ENCODE data around the gene MYH6. TPM values are rescaled to one million over a fixed set of nuclear protein-coding genes. Genes with fewer than 3 reads are reported as not detected.
"Not testable (repeated sequence)": the region's sequence is repeated elsewhere in the genome, so short reads cannot be mapped to it uniquely, and the experiment has no call there.

Gene MYH6
- polyA plus RNA-seq, 4 donors = 0.21 to 0.35 (median 0.24) TPM

GRCh38 chr14:23415821-23416778, 8.0 kb upstream of the MYH6 start:
- no peak for DNase-seq (ENCODE audit: low read depth in 4 of 4, low spot score in 2 of 4)

DNA sequence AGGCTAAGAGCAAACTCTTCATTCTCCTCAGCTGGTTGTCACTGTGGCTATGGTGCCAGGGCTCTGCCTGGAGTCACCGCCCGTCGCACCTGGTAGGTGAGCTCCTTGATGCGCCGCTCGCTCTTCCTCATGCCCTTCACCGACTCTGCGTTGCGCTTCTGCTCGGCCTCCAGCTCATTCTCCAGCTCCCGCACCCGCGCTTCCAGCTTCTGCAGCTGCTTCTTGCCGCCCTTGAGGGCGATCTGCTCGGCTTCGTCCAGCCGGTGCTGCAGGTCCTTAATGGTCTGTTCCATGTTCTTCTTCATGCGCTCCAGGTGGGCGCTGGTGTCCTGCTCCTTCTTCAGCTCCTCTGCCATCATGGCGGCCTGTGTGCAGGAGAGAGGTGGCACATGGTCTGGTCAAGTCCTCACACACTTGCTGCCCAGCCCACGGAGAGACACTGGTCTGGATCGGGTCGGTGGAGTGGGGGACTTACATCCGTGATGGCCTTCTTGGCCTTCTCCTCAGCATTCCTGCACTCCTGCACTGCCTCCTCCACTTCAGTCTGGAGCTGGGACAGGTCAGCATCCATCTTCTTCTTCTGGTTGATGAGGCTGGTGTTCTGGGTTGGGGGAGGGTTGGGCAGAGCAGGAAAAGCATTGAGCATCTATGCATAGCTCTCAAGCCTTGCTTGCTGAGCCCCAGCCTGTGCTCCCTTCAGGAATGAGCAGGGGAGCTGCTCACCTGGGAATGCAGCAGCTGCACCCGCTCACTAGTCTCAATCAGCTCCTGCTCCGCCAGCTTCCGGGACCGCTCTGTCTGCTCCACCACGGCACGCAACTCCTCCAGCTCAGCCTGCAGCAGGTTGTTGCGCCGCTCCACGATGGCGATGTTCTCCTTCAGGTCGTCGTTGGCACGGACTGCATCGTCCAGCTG, 7.1 kb upstream of the MYH6 start:
- no peak for DNase-seq (ENCODE audit: low read depth in 4 of 4, low spot score in 2 of 4)

DNA sequence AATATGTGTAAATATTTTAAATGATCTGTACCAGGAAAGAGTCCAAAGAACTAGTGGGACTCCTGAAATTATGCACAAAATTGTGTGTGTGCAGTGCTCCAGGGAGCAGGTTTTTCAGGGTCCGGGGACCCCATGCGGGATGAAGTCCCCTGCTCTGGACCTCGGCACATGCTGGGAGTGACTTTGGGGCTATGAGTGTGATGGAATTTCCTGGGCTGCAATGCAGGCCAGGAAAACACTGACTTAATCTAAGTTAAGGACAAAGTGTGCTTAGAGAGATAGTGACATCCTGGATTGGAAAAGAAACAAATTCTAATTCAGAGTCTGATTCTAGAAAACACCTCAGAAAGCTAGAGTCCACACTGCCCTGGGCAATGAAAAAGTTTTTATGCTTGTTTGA, 6.2 kb upstream of the MYH6 start:
- no peak for DNase-seq (ENCODE audit: low read depth in 4 of 4, low spot score in 2 of 4)

GRCh38 chr14:23413681-23414080, 5.6 kb upstream of the MYH6 start:
- no peak for DNase-seq (ENCODE audit: low read depth in 4 of 4, low spot score in 2 of 4)

DNA sequence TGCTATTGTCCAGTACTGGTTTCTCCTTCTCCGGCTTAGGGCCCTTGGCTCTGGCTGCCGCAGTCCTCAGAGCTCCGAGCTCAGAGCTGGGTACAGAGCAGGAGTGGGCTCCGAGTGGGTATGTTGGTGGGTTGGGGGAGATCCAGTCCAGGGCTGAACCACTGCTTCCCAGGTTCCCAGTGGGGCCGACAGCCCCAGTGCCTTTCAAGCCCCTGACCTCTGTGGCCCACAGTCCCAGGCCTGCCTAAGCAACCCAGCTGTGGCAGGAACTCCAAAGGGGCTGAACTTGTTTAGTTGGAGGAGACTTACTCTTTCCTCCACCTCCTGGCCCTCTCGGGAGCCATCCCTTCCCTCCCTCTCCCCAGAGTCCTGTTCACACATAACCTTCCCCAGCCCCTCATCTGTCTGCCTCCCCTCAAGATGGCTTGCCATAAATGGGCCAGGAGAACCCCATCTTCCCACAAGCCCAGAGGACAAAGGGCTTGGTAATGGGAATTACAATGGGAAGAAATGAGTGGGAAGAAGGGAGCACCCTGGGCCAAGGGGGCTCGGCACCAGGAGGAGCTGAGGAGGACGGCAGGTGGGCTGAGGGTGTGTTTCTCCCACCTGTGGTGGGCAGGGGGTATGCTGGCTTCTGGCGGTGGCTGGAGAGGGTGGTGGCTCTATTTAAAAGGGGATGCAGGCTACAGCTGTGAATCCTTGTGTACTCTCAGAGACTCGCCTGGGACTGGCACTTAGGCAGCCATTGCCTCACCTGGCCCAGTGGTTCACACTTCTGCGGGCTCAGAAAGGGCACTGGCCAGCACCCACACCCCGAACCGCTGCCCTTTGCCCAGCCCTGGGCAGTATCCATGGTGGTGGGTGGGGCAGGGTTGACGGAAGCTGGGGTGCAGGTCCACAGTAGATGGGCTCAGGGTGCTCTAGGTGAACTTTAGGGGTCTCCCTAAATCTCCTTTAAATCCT, 3.8 kb upstream of the MYH6 start:
- no peak for DNase-seq (ENCODE audit: low read depth in 4 of 4, low spot score in 2 of 4)

DNA sequence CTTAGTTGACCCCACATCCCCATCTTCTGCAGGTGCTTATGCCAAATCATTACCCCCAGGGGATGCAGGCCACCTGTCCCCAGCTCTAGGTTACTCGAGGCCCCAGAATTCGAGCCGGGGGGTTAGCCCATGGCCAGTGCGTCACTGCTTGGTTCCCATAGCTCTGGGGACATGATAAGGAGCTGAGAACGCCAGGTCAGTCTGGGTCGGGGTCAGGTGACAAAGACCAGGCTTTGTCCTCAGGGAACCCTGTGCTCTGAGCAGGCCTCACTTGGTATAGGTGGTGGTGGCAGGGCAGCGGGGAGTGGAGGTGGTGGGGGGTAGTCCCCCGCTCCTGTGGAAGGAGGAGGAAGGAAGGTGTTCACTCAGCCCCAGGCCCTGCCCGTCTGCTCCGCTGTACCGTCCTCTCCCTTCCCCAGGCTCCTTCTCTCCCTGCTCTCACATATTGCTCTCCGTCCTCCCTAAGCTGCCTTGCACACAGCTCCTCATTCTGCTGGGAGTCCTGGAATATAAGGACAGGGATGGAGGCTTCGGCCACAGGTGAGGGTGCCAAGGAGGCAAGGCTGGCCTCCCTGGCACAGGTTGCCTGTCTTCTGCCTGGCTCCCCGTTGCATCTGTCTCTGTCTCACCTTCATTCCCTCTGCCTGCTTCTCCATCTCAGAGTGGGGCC, 2.0 kb upstream of the MYH6 start:
- no peak for DNase-seq (ENCODE audit: low read depth in 4 of 4, low spot score in 2 of 4)

- no peak for DNase-seq (ENCODE audit: low read depth in 4 of 4, low spot score in 2 of 4)
Measured at GRCh38 chr14:23409475-23409874, 1.4 kb upstream of the MYH6 start.

- DNase-seq (ENCODE audit: low read depth in 4 of 4, low spot score in 2 of 4) = no peak
Measured at GRCh38 chr14:23408307-23408630, 196 bp upstream of the MYH6 start.

GRCh38 chr14:23406725-23407355, 1.2 kb downstream of the MYH6 start:
- no peak for DNase-seq (ENCODE audit: low read depth in 4 of 4, low spot score in 2 of 4)

GRCh38 chr14:23406244-23406643, 1.8 kb downstream of the MYH6 start:
- no peak for DNase-seq (ENCODE audit: low read depth in 4 of 4, low spot score in 2 of 4)

GRCh38 chr14:23405516-23406025, 2.5 kb downstream of the MYH6 start:
- no peak for DNase-seq (ENCODE audit: low read depth in 4 of 4, low spot score in 2 of 4)

GRCh38 chr14:23405096-23405495, 3.0 kb downstream of the MYH6 start:
- DNase-seq (ENCODE audit: low read depth in 4 of 4, low spot score in 2 of 4) = no peak

DNA sequence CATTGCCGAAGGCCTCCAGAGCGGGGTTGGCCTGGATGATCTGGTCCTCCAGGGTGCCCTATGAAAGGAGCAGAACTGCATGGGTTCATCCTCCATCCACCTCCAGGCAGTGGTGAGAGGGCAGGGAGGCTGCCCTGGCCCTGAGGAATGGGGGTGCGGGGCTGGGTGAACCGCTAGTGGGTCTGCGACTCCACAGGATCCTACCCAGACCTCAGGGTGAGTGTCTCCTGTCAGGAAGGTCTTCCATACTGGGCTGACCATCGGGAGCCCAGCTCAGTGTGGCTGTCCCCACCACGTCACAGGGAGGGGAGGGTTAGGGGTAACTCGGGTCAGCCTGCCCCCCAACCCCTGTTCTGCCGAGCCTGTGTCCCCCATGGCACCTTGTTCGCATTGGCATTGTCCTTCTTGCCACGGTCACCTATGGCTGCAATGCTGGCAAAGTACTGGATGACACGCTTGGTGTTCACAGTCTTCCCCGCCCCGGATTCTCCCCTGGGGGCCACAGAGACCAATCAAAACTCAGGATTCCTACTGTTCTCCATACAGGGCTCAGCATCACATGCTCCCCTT, 3.7 kb downstream of the MYH6 start:
- no peak for DNase-seq (ENCODE audit: low read depth in 4 of 4, low spot score in 2 of 4)

DNA sequence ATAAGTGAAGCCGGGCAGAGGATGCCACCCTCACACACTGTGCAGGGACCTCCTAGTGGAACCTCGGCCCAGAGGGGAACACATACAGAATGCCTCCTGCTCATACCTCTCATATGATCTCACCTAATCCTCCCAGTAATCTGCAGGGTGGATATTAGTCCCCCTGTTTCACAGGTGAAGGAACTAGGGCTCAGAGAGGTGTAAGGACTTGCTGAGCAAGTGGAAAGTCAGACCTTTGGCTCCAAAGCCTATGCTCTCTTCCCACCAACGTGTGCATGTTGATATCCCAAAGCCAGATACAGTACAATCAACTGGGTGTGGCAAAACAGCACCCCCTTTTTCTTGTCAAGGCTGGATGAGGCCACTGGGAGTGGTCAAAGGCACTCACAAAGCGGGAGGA, 4.2 kb downstream of the MYH6 start:
- DNase-seq (ENCODE audit: low read depth in 4 of 4, low spot score in 2 of 4) = no peak

DNA sequence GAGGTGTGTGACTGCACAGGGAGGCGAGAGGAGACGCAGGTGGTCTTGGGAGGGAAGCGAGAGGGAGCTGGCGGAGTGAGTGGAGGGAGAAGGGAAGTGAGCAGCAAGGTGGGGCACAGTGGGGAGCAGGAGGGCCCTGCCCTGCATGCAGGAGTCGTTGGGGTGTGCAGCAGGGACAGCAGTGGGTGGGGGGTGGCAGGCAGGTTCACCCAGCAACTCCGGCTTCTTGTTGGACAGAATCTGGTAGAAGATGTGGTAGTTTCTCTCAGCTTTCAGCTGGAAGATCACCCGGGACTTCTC, 5.0 kb downstream of the MYH6 start:
- no peak for DNase-seq (ENCODE audit: low read depth in 4 of 4, low spot score in 2 of 4)

- no peak for DNase-seq (ENCODE audit: low read depth in 4 of 4, low spot score in 2 of 4)
Measured at GRCh38 chr14:23402296-23403138, 5.6 kb downstream of the MYH6 start.

GRCh38 chr14:23401291-23401690, 6.8 kb downstream of the MYH6 start:
- no peak for DNase-seq (ENCODE audit: low read depth in 4 of 4, low spot score in 2 of 4)

DNA sequence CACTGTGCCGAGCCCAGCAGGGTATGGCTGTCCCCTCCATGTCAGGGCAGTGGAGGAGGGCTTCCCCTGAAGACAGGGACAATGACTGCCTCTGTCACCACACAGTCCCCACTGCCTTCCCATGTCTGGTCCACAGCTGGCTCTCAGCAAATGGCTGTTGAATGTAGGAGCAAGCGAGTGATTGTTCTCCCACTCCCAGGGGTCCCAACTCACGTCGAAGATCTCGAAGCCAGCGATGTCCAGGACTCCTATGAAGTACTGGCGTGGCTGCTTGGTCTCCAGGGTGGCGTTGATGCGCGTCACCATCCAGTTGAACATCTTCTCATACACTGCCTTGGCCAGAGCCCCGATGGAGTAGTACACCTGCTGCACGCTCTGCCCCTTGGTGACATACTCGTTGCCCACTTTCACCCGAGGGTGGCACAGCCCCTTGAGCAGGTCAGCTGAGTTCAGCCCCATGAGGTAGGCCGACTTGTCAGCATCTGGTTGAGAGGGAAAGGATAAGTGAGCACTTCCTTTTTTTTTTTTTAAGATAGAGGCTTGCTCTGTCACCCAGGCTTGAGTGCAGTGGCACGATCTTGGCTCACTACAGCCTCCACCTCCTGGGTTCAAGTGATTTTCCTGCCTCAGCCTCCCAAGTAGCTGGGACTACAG, 7.5 kb downstream of the MYH6 start:
- not testable (repeated sequence) for DNase-seq (ENCODE audit: low read depth in 4 of 4, low spot score in 2 of 4)

Measured in left renal cortex interstitium (tissue), 4 donors.